DMS53 (cell line): Measurements from ENCODE around the gene CUL7.

Experiments used
- DNase-seq: peaks from one replicate; lab custom pipeline; 2025; lab: John Stamatoyannopoulos, UW

CUL7 gene

DNA sequence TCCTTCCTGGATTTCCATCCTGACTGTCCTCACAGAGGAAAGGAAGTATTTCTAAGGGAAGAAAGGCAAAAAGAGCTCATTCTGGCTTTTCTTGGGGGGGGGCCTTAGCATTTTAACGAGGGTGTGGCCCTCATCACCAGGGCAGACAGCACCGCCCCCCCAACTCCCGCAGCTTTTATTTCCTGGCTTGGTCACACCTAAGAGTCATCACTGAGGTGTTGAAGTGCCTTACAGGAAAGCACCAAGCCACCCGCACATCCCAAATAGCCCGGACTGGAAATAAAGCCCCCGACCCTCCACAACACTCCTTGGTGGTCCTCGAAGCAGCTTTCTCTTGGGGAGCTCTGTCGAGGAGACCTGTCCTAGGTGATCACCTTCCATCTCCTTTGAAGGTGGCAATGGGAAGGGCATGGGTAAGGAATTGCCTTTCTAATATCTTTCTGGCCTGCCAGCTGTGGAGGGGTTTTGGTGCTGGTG lies 23.7 kb upstream of the CUL7 start:
- DNase-seq = no peak

GRCh38 chr6:43076464-43077332 lies 23.0 kb upstream of the CUL7 start:
- DNase-seq = peak; percentile 67

- peak; percentile 77 for DNase-seq
Observed at GRCh38 chr6:43075670-43076463, 22.2 kb upstream of the CUL7 start, which contains the start of gene PTK7. PTK7 (plus strand) TSS chr6:43076314; CDS start chr6:43076489, 175 bp downstream.

DNA sequence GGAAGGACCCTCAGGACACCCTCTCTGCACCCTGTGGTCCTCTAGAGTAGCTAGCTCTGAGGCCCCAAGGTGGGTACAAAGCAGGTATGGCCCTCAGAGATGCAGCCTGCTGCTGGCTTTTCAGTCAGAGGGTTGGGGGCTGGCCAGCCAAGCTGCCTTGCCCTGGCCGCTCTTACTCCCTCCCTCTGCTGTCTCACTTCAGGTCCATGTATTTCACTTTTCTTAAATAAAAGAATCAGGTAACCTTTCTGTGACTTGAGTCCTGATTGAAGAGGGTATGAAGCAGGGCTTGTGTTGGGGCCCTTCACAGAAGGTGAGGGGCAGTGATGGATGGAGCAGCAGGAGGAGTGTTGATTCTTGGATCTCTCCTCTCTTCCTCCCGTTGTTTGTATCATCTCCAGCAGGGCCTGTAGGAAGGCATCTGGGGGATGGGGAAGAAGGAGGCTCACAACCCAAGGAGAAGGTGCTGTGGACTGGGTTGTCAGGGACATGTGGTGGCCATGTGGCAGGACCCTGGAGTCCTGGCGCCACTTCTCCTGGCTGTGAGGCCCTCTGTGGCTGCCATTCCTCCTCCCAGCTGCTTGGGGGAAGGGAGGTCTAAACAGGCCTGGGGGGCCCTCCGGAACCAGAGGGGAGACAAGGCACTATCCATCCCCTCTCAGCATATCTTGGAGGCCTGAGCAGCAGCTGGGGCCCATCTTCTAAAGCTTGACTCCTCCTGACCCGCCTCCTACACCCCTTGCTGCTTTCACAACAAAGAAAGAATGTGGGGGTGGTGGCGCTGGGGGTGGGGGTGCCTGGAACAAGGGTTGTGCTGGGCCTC lies 21.4 kb upstream of the CUL7 start:
- DNase-seq = no peak

GRCh38 chr6:43070028-43070632 lies 16.5 kb upstream of the CUL7 start:
- peak; percentile 75 for DNase-seq

DNA sequence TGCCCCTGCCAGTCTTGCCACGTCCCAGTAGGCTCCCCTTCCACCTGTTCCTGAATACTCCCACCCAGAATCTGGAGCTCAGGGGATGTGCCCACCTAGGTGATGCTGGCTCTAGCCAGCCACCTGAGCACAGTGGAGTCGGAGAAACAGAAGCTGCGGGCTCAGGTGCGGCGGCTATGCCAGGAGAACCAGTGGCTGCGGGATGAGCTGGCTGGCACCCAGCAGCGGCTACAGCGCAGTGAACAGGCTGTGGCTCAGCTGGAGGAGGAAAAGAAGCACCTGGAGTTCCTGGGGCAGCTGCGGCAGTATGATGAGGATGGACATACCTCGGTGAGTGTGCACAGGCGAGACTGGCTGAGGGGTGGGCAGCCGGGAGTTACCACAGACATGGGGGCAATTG lies 9.2 kb upstream of the CUL7 start:
- no peak for DNase-seq

GRCh38 chr6:43061861-43062260 lies 8.2 kb upstream of the CUL7 start:
- DNase-seq = no peak

DNA sequence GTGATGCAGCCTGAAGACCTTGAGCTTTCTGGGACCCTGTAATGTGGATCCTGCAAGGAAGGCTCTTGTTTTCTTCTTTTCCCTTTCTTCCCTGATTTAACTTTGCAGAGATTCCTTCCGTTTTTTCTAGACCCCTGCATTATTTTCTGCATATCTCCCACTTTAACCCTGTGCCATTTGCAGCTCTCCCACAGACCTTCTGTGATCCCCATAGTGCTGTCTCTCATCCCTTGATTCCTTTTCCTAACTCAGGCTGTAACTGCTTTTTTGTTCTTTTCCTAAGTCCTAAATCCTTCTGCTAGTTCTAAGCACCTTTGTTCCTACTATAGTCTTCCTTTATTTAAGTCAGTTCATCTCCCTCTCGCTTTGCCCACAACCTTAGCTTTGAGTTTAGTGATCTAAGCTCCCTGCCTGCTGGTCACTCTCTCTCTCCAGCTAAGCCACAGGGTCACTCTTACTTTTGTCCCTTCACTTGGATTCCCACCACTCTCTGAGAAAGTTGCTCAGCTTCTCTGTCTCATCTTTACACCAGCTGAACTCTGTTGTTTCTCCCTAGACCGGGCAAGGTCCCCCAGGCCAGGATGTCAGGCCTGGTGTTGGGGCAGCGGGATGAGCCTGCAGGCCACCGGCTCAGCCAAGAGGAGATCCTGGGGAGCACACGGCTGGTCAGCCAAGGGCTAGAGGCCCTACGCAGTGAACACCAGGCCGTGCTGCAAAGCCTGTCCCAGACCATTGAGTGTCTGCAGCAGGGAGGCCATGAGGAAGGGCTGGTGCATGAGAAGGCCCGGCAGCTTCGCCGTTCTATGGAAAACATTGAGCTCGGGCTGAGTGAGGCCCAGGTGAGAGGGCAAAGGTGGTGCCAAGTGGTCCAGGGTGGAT lies 7.3 kb upstream of the CUL7 start:
- no peak for DNase-seq

- DNase-seq = peak; percentile 85
Observed at GRCh38 chr6:43060034-43060754, 6.5 kb upstream of the CUL7 start.

DNA sequence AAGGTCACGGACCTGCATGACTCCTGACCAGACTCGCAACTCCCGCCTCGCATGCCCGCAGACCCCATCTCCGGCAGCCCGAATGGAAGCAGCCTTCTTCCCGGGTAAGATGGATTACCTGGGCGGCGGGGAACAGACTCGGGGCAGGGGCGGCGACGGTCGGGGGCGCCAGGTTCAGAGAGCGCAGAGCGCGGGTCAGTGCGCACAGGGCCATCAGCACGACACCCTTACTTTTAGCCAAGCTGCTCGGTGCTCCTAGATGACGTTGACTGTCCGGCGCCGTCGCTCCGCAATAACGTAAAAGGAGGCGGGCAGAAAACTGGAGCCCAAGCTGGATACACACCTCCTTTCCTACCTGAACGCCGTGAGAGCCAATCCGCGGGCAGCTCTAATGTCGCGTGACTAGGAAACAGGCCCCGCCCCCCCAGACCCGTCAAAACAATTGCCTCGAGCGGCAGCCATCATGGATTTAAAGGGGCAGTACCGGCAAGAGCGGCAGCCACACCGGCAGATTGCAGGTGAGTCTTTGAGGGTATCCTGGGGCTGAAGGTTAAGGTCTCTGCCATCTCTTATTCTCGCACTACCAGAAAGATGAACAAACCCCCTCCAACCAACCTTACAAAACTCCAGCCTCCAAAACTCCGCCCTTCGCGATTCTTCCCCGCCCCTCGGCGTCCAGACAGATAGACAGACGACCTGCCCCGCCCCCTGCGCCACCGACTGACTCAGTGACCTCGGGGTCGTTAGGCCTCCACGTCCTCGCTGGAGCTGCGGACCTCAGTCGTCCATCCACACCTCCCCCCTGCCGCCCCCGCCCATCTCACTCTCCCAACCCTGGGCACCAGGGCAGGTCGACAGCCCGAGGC lies 5.8 kb upstream of the CUL7 start, which contains the start of the genes KLC4 and MRPL2:
Gene KLC4 (plus strand): TSS at position 464 of the 866 bp plus-strand sequence. CDS start 1,705 bp downstream, outside the sequence.
Gene MRPL2 (minus strand): TSS at position 267 of the 866 bp plus-strand sequence. CDS start 53 bp downstream, at position 214.
- DNase-seq = peak; percentile 100

GRCh38 chr6:43058531-43058930 lies 4.9 kb upstream of the CUL7 start:
- DNase-seq = no peak

GRCh38 chr6:43055966-43056365 lies 2.3 kb upstream of the CUL7 start:
- no peak for DNase-seq

DNA sequence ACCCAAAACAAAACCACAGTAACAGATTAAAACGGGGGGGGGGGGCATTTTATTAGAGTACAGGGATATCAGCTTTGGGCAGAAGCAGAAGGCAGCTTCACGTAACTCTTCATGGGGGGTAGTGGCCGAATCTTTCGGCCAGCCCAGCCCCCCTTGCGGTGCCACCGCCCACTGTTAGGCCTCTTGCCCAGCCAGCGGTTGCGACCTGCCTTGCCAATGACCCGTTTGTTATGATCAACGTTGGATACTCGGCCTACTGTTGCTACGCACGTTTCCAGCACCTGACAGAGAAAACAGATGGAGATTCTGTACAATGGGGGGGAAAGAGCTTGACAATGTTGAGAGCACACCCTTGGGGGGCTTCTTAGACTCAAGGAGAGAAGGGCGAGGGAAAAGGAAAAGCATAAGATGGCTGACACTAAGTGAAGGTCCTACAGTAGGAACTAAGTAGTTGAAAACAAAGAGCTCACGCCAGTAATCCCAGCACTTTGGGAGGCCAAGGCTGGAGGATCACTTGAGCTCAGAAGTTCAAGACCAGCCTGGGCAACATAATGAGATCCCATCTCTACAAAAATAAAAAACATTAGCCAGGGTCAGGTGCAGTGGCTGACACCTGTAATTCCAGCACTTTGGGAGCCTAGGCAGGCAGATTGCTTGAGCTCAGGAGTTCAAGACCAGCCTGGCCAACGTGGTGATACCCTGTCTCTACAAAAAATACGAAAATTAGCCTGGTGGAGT lies 724 bp upstream of the CUL7 start:
- peak; percentile 59 for DNase-seq

GRCh38 chr6:43052842-43053544 lies 658 bp downstream of the CUL7 start:
- DNase-seq = peak; percentile 60

DNA sequence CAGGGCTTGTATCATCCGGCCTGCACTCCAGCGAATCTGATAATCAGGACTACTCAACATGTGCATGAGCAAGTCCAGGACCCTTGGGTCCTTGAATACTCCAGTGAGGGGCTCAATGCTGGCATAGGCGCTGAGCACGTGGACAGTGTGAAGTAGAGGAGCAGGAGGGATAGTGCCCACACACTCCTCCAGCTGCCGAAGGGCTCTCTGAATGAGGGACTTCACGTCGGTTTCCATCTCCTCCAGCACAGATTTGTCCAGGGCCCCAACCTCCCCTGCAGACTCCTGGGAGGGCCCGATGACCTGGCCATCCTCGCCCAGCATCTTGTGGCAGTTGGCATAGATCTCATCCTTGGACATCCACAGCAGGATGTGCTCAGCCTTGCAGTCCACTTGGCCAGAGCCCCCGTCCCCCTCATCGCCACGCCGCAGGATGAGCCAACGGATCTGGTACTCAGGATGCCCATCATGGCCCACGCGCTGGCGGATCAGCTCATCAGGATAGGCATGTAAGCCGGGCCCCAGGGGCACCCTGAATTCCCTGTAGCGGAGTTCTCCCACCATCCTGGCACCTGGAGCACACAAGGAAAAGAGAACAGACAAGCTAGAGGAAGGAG lies 1.3 kb downstream of the CUL7 start:
- DNase-seq = no peak

DNA sequence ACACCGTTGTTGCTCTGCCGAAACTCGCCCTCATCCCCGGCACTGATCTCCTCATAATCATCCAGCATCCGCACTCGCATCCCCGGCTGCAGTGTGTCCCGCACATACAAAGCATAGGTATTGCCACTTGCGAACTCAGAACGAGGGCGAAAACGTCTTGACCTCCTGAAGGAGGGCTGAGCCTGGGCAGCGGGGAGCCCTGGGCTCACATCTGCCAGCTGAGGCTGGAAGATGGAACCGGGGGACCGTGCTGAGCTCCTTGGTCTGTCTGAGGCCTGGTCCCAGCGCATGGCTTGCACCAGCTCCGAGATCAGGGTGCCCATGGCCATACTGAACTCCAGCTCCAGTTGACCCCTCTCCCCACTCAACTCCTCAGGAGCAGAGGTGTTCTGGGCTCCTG lies 2.7 kb downstream of the CUL7 start:
- DNase-seq = no peak

DNA sequence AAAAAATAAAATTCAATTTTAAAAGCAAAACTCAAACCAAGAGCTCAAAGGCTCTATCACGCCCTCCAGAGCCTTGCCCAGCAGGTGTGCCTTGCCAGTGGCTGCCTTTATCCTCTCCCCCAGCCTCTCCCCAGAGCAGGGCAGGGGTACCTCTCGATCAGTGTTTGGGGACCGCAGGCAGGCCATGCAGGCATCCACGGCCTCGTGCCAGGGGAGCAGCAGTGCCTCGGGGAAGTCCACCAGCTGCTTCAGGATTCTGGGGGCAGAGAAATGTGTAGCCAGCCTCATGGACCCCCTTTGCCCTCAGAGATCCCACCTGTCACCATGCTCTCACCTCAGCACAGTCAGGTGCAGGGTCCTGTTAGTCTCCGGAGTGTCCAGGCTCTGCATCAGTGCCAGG lies 5.7 kb downstream of the CUL7 start:
- DNase-seq = no peak
